ENCODE results near the gene PDCD10.

The PDCD10 gene

DNA sequence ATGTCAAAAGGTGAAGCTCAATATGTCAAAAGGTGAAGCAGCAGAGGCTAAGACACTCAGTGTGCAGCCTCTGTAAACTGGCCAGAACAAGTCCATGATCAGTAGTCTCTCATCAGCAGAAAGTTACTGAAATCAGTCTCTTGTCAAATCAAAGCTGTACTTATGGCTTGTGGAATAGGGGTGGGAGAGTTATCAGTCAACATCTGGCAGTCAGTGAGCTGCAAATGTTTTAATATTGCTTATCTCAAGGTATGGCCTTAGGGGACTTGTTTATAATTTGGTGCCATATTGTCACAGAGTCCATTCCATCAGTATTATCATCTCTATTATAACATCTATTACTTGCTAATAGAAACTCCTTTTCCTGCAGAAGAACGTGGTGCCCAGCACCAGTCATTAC is 66.0 kb downstream of the PDCD10 start:
- TF ChIP-seq, protein P1, sequence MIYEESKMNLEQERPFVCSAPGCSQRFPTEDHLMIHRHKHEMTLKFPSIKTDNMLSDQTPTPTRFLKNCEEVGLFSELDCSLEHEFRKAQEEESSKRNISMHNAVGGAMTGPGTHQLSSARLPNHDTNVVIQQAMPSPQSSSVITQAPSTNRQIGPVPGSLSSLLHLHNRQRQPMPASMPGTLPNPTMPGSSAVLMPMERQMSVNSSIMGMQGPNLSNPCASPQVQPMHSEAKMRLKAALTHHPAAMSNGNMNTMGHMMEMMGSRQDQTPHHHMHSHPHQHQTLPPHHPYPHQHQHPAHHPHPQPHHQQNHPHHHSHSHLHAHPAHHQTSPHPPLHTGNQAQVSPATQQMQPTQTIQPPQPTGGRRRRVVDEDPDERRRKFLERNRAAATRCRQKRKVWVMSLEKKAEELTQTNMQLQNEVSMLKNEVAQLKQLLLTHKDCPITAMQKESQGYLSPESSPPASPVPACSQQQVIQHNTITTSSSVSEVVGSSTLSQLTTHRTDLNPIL (CRISPR knock-in tag; IDR thresholded peaks at IDR 0.05; ENCODE audit: low read depth) = no peak
- TF ChIP-seq CSDC2 (CRISPR knock-in tag; IDR thresholded peaks at IDR 0.05) = no peak
- TF ChIP-seq SNAI2 (CRISPR knock-in tag; IDR thresholded peaks at IDR 0.05) = no peak
- TF ChIP-seq ZC3H10 (CRISPR knock-in tag; IDR thresholded peaks at IDR 0.05) = no peak
- TF ChIP-seq ARNTL (CRISPR knock-in tag; IDR thresholded peaks at IDR 0.05; ENCODE audit: borderline replicate concordance, low read depth) = no peak
- TF ChIP-seq ZFP30 (CRISPR knock-in tag; IDR thresholded peaks at IDR 0.05) = no peak
- no peak for TF ChIP-seq PPARA (CRISPR knock-in tag; IDR thresholded peaks at IDR 0.05; ENCODE audit: borderline replicate concordance)
- no peak for TF ChIP-seq TOX (CRISPR knock-in tag; IDR thresholded peaks at IDR 0.05; ENCODE audit: borderline replicate concordance)
- TF ChIP-seq TCF4 (CRISPR knock-in tag; IDR thresholded peaks at IDR 0.05; ENCODE audit: borderline replicate concordance) = no peak
- TF ChIP-seq RARB (CRISPR knock-in tag; IDR thresholded peaks at IDR 0.05) = no peak
- no peak for TF ChIP-seq BACH2 (CRISPR knock-in tag; IDR thresholded peaks at IDR 0.05; ENCODE audit: borderline replicate concordance)
- ATAC-seq = no peak

DNA sequence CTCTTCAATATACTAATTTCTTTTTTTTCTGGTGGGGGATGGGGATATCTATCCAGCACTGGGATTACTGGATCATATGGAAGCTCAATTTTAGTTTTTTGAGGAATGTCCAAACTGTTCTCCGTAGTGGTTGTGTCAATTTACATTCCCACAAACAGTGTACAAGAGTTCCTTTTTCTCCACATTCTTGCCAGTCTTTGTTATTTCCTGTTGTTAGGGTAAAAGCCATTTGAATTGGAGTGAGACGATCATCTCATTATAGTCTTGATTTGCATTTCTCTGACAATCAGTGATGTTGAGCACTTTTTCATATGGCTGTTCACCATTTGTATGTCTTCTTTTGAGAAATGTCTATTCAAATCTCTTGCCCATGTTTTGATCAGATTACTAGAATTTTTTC is 68.1 kb downstream of the PDCD10 start:
- ATAC-seq = no peak
- no peak for TF ChIP-seq SNAI2 (CRISPR knock-in tag; IDR thresholded peaks at IDR 0.05)

DNA sequence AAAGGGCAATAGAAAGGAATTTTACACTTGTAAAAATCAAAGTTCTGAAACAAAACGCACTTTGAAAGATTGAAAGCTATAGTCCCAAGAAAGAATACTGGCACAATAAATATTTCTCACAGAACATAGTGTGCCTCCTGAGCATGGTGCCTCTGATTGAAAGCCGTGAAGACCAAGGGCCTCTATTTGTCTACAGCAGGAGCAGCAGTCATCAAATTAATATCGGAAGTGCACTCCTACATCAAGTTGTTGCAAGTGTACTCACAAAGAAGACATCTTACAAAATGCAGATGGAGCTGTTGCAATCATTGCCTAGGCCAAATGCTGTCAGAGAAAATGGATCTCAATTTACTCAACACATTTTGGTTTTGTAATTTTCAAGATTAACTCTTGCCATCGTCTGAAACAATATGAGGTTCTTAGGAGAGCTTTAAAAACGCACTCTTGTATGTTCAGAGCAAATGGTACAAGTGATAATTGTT is 71.7 kb downstream of the PDCD10 start:
- no peak for ATAC-seq

DNA sequence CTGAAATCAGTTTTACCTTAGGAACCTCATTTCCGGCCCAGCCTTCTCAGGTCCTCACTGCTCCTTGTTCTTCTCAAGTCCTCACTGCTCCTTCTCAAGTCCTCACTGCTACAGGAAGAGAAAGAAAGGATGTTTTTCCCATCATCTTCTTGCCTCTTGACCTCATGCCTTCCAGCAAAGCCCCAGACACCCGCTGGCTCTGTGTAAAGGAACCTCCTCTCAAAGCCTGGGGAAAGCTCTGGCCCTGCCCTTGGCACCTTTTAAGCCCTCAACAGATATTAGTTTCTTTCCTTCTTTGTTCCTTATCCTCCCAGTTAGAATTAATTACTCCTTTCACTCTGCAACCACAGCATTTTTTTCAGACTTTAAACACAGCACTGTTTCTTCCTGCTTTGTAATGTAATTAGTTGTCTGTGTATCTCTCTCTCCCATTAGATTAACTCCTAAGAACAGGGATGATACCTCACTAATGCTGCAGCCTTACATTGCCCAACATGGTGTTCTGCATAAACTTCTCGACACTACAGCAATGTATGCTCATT is 76.9 kb downstream of the PDCD10 start:
- ATAC-seq = no peak
- TF ChIP-seq ISL1 (CRISPR knock-in tag; IDR thresholded peaks at IDR 0.05) = no peak
- TF ChIP-seq TCF4 (CRISPR knock-in tag; IDR thresholded peaks at IDR 0.05; ENCODE audit: borderline replicate concordance) = no peak
- no peak for TF ChIP-seq SNAI2 (CRISPR knock-in tag; IDR thresholded peaks at IDR 0.05)
- no peak for TF ChIP-seq RARB (CRISPR knock-in tag; IDR thresholded peaks at IDR 0.05)
- no peak for TF ChIP-seq ZC3H10 (CRISPR knock-in tag; IDR thresholded peaks at IDR 0.05)
- TF ChIP-seq OSR1 (CRISPR knock-in tag; IDR thresholded peaks at IDR 0.05) = no peak
- TF ChIP-seq ZFP3 (CRISPR knock-in tag; IDR thresholded peaks at IDR 0.05) = no peak
- TF ChIP-seq ZNF70 (CRISPR knock-in tag; IDR thresholded peaks at IDR 0.05) = no peak
- TF ChIP-seq, protein P2, sequence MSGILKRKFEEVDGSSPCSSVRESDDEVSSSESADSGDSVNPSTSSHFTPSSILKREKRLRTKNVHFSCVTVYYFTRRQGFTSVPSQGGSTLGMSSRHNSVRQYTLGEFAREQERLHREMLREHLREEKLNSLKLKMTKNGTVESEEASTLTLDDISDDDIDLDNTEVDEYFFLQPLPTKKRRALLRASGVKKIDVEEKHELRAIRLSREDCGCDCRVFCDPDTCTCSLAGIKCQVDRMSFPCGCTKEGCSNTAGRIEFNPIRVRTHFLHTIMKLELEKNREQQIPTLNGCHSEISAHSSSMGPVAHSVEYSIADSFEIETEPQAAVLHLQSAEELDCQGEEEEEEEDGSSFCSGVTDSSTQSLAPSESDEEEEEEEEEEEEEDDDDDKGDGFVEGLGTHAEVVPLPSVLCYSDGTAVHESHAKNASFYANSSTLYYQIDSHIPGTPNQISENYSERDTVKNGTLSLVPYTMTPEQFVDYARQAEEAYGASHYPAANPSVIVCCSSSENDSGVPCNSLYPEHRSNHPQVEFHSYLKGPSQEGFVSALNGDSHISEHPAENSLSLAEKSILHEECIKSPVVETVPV (CRISPR knock-in tag; IDR thresholded peaks at IDR 0.05) = no peak
- TF ChIP-seq BACH2 (CRISPR knock-in tag; IDR thresholded peaks at IDR 0.05; ENCODE audit: borderline replicate concordance) = no peak
- TF ChIP-seq, protein P3, sequence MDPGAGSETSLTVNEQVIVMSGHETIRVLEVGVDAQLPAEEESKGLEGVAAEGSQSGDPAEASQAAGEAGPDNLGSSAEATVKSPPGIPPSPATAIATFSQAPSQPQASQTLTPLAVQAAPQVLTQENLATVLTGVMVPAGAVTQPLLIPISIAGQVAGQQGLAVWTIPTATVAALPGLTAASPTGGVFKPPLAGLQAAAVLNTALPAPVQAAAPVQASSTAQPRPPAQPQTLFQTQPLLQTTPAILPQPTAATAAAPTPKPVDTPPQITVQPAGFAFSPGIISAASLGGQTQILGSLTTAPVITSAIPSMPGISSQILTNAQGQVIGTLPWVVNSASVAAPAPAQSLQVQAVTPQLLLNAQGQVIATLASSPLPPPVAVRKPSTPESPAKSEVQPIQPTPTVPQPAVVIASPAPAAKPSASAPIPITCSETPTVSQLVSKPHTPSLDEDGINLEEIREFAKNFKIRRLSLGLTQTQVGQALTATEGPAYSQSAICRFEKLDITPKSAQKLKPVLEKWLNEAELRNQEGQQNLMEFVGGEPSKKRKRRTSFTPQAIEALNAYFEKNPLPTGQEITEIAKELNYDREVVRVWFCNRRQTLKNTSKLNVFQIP (CRISPR knock-in tag; IDR thresholded peaks at IDR 0.05; ENCODE audit: borderline replicate concordance, low read depth) = no peak
- TF ChIP-seq ARNTL (CRISPR knock-in tag; IDR thresholded peaks at IDR 0.05; ENCODE audit: borderline replicate concordance, low read depth) = no peak
- no peak for TF ChIP-seq ZNF565 (CRISPR knock-in tag; conservative IDR thresholded peaks at IDR 0.05; ENCODE audit: low read depth)
- no peak for TF ChIP-seq ESRRG (CRISPR knock-in tag; IDR thresholded peaks at IDR 0.05)

More for the DNA sequence above, 71.7 kb downstream of the PDCD10 start:
- TF ChIP-seq TOX (CRISPR knock-in tag; IDR thresholded peaks at IDR 0.05; ENCODE audit: borderline replicate concordance) (no peak), RARB (CRISPR knock-in tag; IDR thresholded peaks at IDR 0.05) (no peak), ZNF565 (CRISPR knock-in tag; conservative IDR thresholded peaks at IDR 0.05; ENCODE audit: low read depth) (no peak), ZNF70 (CRISPR knock-in tag; IDR thresholded peaks at IDR 0.05) (no peak), BACH2 (CRISPR knock-in tag; IDR thresholded peaks at IDR 0.05; ENCODE audit: borderline replicate concordance) (no peak), GLIS3 (CRISPR knock-in tag; IDR thresholded peaks at IDR 0.05) (no peak), SNAI2 (CRISPR knock-in tag; IDR thresholded peaks at IDR 0.05) (no peak), TCF4 (CRISPR knock-in tag; IDR thresholded peaks at IDR 0.05; ENCODE audit: borderline replicate concordance) (no peak), OSR1 (CRISPR knock-in tag; IDR thresholded peaks at IDR 0.05) (no peak)
- TF ChIP-seq, protein P2 (CRISPR knock-in tag; IDR thresholded peaks at IDR 0.05) = no peak
- TF ChIP-seq, protein P4, sequence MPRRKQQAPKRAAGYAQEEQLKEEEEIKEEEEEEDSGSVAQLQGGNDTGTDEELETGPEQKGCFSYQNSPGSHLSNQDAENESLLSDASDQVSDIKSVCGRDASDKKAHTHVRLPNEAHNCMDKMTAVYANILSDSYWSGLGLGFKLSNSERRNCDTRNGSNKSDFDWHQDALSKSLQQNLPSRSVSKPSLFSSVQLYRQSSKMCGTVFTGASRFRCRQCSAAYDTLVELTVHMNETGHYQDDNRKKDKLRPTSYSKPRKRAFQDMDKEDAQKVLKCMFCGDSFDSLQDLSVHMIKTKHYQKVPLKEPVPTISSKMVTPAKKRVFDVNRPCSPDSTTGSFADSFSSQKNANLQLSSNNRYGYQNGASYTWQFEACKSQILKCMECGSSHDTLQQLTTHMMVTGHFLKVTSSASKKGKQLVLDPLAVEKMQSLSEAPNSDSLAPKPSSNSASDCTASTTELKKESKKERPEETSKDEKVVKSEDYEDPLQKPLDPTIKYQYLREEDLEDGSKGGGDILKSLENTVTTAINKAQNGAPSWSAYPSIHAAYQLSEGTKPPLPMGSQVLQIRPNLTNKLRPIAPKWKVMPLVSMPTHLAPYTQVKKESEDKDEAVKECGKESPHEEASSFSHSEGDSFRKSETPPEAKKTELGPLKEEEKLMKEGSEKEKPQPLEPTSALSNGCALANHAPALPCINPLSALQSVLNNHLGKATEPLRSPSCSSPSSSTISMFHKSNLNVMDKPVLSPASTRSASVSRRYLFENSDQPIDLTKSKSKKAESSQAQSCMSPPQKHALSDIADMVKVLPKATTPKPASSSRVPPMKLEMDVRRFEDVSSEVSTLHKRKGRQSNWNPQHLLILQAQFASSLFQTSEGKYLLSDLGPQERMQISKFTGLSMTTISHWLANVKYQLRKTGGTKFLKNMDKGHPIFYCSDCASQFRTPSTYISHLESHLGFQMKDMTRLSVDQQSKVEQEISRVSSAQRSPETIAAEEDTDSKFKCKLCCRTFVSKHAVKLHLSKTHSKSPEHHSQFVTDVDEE (CRISPR knock-in tag; IDR thresholded peaks at IDR 0.05) = no peak
- TF ChIP-seq, protein P5, sequence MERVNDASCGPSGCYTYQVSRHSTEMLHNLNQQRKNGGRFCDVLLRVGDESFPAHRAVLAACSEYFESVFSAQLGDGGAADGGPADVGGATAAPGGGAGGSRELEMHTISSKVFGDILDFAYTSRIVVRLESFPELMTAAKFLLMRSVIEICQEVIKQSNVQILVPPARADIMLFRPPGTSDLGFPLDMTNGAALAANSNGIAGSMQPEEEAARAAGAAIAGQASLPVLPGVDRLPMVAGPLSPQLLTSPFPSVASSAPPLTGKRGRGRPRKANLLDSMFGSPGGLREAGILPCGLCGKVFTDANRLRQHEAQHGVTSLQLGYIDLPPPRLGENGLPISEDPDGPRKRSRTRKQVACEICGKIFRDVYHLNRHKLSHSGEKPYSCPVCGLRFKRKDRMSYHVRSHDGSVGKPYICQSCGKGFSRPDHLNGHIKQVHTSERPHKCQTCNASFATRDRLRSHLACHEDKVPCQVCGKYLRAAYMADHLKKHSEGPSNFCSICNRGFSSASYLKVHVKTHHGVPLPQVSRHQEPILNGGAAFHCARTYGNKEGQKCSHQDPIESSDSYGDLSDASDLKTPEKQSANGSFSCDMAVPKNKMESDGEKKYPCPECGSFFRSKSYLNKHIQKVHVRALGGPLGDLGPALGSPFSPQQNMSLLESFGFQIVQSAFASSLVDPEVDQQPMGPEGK (CRISPR knock-in tag; IDR thresholded peaks at IDR 0.05; ENCODE audit: borderline replicate concordance) = no peak

Measured in SK-N-SH treated with all-trans-retinoic acid at 6 μM for 48 hours (cell line).